GM12878 (cell line): ENCODE measurements around the gene EIF1AD. TPM values are rescaled to one million over a fixed set of nuclear protein-coding genes. Genes with fewer than 3 reads are reported as not detected.

Experiments used
- ATAC-seq: fragments of 200-7000 bp; cut with Tn5 transposase; 3 replicates; pipeline ENCODE4 v1.9.1; 2020; ENCODE audit warnings: mild to moderate bottlenecking, moderate library complexity
- BruUV-seq: library from RNA; stranded (reverse); fragments of 400-500 nt; replicated peaks from 2 replicates; lab custom pipeline; 2021; lab: Mats Ljungman, UMichigan
- CTCF ChIA-PET: fragments of 300-600 bp; sonication (Branson Sonifier 250); formaldehyde crosslinking; extraction: SDS; loops from one replicate; lab custom pipeline; 2021; ENCODE audit warnings: inconsistent platforms; lab: Yijun Ruan, JAX
- POLR2A ChIA-PET: fragments of 350-600 bp; formaldehyde crosslinking; extraction: SDS; loops from one replicate; lab custom pipeline; 2021; ENCODE audit warnings: inconsistent platforms; lab: Charles Lee
- RAD21 ChIA-PET: fragments of 300-600 bp; sonication (Branson Sonifier 250); formaldehyde crosslinking; loops from one replicate; lab custom pipeline; 2023; ENCODE audit warnings: antibody characterized with exemption; ENCODE audit not compliant: unreplicated experiment; lab: Charles Lee
- SMC1A ChIA-PET: fragments of 300-600 bp; sonication (Branson Sonifier 250); formaldehyde crosslinking; loops from one replicate; lab custom pipeline; 2023; ENCODE audit not compliant: unreplicated experiment, uncharacterized antibody; lab: Charles Lee
- DNase-seq: peaks from one replicate; pipeline ENCODE4 v3.0.0-alpha.2; 2011; ENCODE audit warnings: low read depth, low spot score
- FAIRE-seq: peaks from 3 replicates; lab custom pipeline; 2011; peaks lifted over from hg19 to GRCh38; lab: Jason Lieb, UNC
- H2AFZ ChIP-seq: 2 replicates; pipeline ENCODE4 v1.6.0; 2011; ENCODE audit warnings: low read depth, low read length, control low read depth; ENCODE audit not compliant: control insufficient read depth
- H3K27ac ChIP-seq: 2 replicates; pipeline ENCODE4 v1.5.1; 2011; ENCODE audit warnings: control low read depth; ENCODE audit not compliant: control insufficient read depth, insufficient read depth
- H3K27me3 ChIP-seq, 2 experiments: replicated peaks in 1 of 2; 2 replicates each; pipeline versions ENCODE4 v1.6.0 to v1.6.1; 2011; ENCODE audit warnings: low read length in 1 of 2; ENCODE audit not compliant: control insufficient read depth in 2 of 2, insufficient read depth in 2 of 2
- H3K36me3 ChIP-seq, 2 experiments: 2 replicates each; pipeline ENCODE4 v1.5.1; 2011; ENCODE audit warnings: low read length in 1 of 2; ENCODE audit not compliant: control insufficient read depth in 2 of 2, insufficient read depth in 2 of 2
- H3K4me1 ChIP-seq: 2 replicates; pipeline ENCODE4 v1.6.1; 2011; ENCODE audit warnings: mild to moderate bottlenecking, low read length, moderate library complexity, mixed read lengths; ENCODE audit not compliant: control insufficient read depth, insufficient read depth
- H3K4me2 ChIP-seq: 2 replicates; pipeline ENCODE4 v1.6.0; 2011; ENCODE audit warnings: control low read depth; ENCODE audit not compliant: control insufficient read depth, insufficient read depth
- H3K4me3 ChIP-seq: fragments of 200-600 bp; sonication (generic); 2 replicates; pipeline ENCODE4 v1.5.1; 2016
- H3K79me2 ChIP-seq: 2 replicates; pipeline ENCODE4 v1.6.0; 2011; ENCODE audit warnings: low read length; ENCODE audit not compliant: control insufficient read depth, insufficient read depth
- H3K9ac ChIP-seq: 2 replicates; pipeline ENCODE4 v1.8.0; 2011; ENCODE audit warnings: low read length, control low read depth, mixed read lengths; ENCODE audit not compliant: control insufficient read depth, insufficient read depth
- H3K9me3 ChIP-seq: replicated peaks from 3 replicates; pipeline ENCODE4 v1.5.1; 2011; ENCODE audit warnings: mild to moderate bottlenecking, low read length; ENCODE audit not compliant: control insufficient read depth, insufficient read depth
- H4K20me1 ChIP-seq: 2 replicates; pipeline ENCODE4 v1.6.0; 2011; ENCODE audit not compliant: control insufficient read depth, insufficient read depth
- EED ChIP-seq: sonication (generic); IDR thresholded peaks from 2 replicates; pipeline ENCODE4 v1.6.1; 2016; ENCODE audit warnings: antibody characterized with exemption, low read depth
- ELK1 ChIP-seq: IDR thresholded peaks from 2 replicates; pipeline ENCODE4 v1.6.1; 2012; ENCODE audit warnings: low read depth, low read length, improper control_type of control experiment
- GABPA ChIP-seq: IDR thresholded peaks from 2 replicates; pipeline ENCODE4 v1.6.1; 2014; ENCODE audit warnings: antibody characterized with exemption, low read depth, mild to moderate bottlenecking, inconsistent platforms
- JUND ChIP-seq: IDR thresholded peaks from 2 replicates; pipeline ENCODE4 v1.6.1; 2012; ENCODE audit warnings: low read depth, mild to moderate bottlenecking, low read length, improper control_type of control experiment, moderate library complexity
- KLF5 ChIP-seq: fragments of 450-650 bp; IDR thresholded peaks from 2 replicates; pipeline ENCODE4 v1.6.1; 2014; ENCODE audit warnings: mild to moderate bottlenecking; ENCODE audit not compliant: partially characterized antibody
- MTA2 ChIP-seq: fragments of 450-650 bp; IDR thresholded peaks from 2 replicates; pipeline ENCODE4 v1.6.1; 2016; ENCODE audit warnings: low read depth, mild to moderate bottlenecking, moderate library complexity
- MTA3 ChIP-seq: IDR thresholded peaks from 2 replicates; pipeline ENCODE4 v1.6.1; 2012; ENCODE audit warnings: low read length, inconsistent platforms, borderline replicate concordance
- NBN ChIP-seq: fragments of 450-650 bp; IDR thresholded peaks from 2 replicates; pipeline ENCODE4 v1.6.1; 2016
- NR2C2 ChIP-seq: IDR thresholded peaks from 2 replicates; pipeline ENCODE4 v1.6.1; 2011; ENCODE audit warnings: borderline replicate concordance, low read depth; ENCODE audit not compliant: control insufficient read depth, insufficient read length
- POU2F2 ChIP-seq: IDR thresholded peaks from 3 replicates; pipeline ENCODE4 v1.6.1; 2011; ENCODE audit warnings: low read depth, mild to moderate bottlenecking, low read length, borderline replicate concordance
- SMAD5 ChIP-seq: IDR thresholded peaks from 2 replicates; pipeline ENCODE4 v1.6.1; 2016; ENCODE audit warnings: antibody characterized with exemption, low read depth
- SREBF2 ChIP-seq: IDR thresholded peaks from 2 replicates; pipeline ENCODE4 v1.6.1; 2012; ENCODE audit warnings: mild to moderate bottlenecking, low read length
- SUPT20H ChIP-seq: IDR thresholded peaks from 2 replicates; pipeline ENCODE4 v1.6.1; 2011; ENCODE audit warnings: low read depth, mild to moderate bottlenecking, low read length, moderate library complexity, borderline replicate concordance; ENCODE audit not compliant: control insufficient read depth
- TCF12 ChIP-seq: IDR thresholded peaks from 2 replicates; pipeline ENCODE4 v1.6.1; 2011; ENCODE audit warnings: low read depth, mild to moderate bottlenecking, low read length
- WGBS: methylation state at CpG from one replicate; pipeline ENCODE4 v1.1.6; 2016; ENCODE audit warnings: low lambda C conversion rate; ENCODE audit not compliant: insufficient replicate concordance, insufficient coverage; ENCODE audit errors: missing lambda C conversion rate; 5-methylcytosine and 5-hydroxymethylcytosine counted together
- in situ Hi-C: fragments of 300-500 bp; cut with MboI; formaldehyde crosslinking; loops from 9 replicates; pipeline ENCODE4 v1.14.3; 2018; ENCODE audit warnings: mixed read lengths
- intact Hi-C: fragments of 100-400 bp; cut with micrococcal nuclease; formaldehyde crosslinking; loops from one replicate; pipeline ENCODE4 v1.14.2; 2022; ENCODE audit not compliant: unreplicated experiment
- polyA plus RNA-seq, 11 experiments: library from polyadenylated mRNA; depleted of rRNA in 4 of 11; unstranded in 6 of 11; stranded (reverse) in 5 of 11; fragments of >200 nt; fragmentation: Nextera tagmentation in 4 of 11; fragmentation: Illumina TruSeq in 1 of 11; extraction: Ambion mirVana in 4 of 11; extraction: Trizol in 1 of 11; gene quantifications; 1 replicate in 1 of 11; 2 replicates in 10 of 11; pipeline versions ENCODE4 v1.2.1 to v1.2.3, GENCODE V29; 2011 to 2016; ENCODE audit warnings: inconsistent platforms in 2 of 11, missing spikeins in 2 of 11, low read depth in 1 of 11
- total RNA-seq, 4 experiments: library from RNA; depleted of rRNA in 3 of 4; stranded (reverse); fragments of >200 nt in 3 of 4; fragmentation: Illumina TruSeq in 1 of 4; extraction: Trizol in 1 of 4; gene quantifications; 2 replicates each; pipeline versions ENCODE4 v1.2.1 to v1.2.3, GENCODE V29; 2013 to 2021
- TF ChIP-seq, protein P1 (sequence below): fragments of 150-350 bp; IDR thresholded peaks from 2 replicates; pipeline ENCODE4 v1.6.1; 2014; ENCODE audit warnings: mild to moderate bottlenecking, low read depth, low read length
- TF ChIP-seq, protein P2 (sequence below): fragments of 450-650 bp; IDR thresholded peaks from 2 replicates; pipeline ENCODE4 v1.6.1; 2016; ENCODE audit warnings: mild to moderate bottlenecking, moderate library complexity, borderline replicate concordance

EIF1AD gene
- total and polyA plus RNA-seq, 10 of the 15 experiments (the other 5 are each of a cell fraction or from before 2014, with no cell fraction given) = 31.6 to 56.8 (median 39.5) TPM

DNA sequence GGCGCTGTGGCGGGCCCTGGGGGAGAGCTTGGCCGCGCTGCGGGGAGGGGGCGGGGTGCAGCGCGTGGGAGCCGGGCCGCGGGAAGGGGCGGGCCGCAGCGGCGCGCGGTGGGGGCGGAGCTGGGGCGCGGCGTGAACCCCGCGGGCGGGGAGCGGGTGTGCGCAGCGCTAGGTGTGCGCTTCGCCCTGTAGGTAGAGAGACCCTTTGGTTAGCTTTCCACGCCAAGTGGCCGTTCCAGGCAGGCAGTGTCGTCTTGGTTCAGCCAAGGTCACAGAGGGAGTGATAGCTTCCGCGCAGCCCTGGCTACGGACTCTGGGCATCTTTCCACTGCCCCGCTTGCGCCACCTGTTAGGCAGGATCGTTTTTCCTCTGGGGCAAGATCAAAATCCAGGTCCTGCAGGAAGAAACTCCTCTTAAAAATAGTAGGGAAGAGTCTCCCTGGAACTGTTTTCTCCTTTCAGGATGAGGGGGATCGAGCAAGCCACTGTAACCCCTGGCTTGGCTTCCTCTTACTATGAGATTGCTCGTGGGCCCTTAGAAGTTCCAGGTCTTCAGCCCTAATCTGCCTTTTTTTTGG is 780 bp upstream of the EIF1AD start:
- RAD21 ChIA-PET = interaction anchor here (0.7 to 1.5 kb wide), 8 partner anchors 42 to 143 kb away, joined by 3 to 13 read pairs (median 4); partner anchors contain the start of genes CCDC85B and MUS81
- H3K9me3 ChIP-seq = no peaks in the 10 kb centered on the region
- peaks cover 33% of the 10 kb centered on the region for H3K79me2 ChIP-seq
- DNase-seq = no peak
- peak overlapping the region; percentile 87 for H3K9ac ChIP-seq
- peak overlapping the region; percentile 84 for H3K4me2 ChIP-seq
- H3K4me1 ChIP-seq = peaks cover 11% of the 10 kb centered on the region
- POLR2A ChIA-PET = interaction anchor here (0.6 to 1.9 kb wide), 8 partner anchors 45 to 144 kb away, joined by 3 to 22 read pairs (median 6); partner anchors contain the start of genes CCDC85B, FIBP and SF3B2
- H3K36me3 ChIP-seq = peaks cover 17 to 23% of the 10 kb centered on the region in 2 experiments
- peak overlapping the region; percentile 93 for H3K4me3 ChIP-seq
- H4K20me1 ChIP-seq = no peaks in the 10 kb centered on the region
- ATAC-seq = peak; percentile 85
- H3K27me3 ChIP-seq = no peaks in the 10 kb centered on the region
- 0% methylated on average over 14 of the region's 40 CpGs for WGBS
- H2AFZ ChIP-seq = peak overlapping the region; percentile 75
- in situ Hi-C loops = no loop called here
- intact Hi-C loops = loop anchor here (1.0 kb wide), 2 partner anchors 41 to 144 kb away; partner anchors contain the start of genes CFL1 and SART1
- SMC1A ChIA-PET = interaction anchor here (1.0 to 1.2 kb wide), 2 partner anchors 66 to 143 kb away, joined by 3 to 4 read pairs; partner anchors contain the start of gene MUS81
- CTCF ChIA-PET = interaction anchor here (0.7 to 1.5 kb wide), 7 partner anchors 20 to 326 kb away, joined by 3 to 14 read pairs (median 3); partner anchors contain the start of gene CCDC85B
- peak overlapping the region; percentile 93 for H3K27ac ChIP-seq
- FAIRE-seq = no peak
- no TSS peak for BruUV-seq
- TF ChIP-seq GABPA = no peak
- no peak for TF ChIP-seq NBN
- TF ChIP-seq, protein P1, sequence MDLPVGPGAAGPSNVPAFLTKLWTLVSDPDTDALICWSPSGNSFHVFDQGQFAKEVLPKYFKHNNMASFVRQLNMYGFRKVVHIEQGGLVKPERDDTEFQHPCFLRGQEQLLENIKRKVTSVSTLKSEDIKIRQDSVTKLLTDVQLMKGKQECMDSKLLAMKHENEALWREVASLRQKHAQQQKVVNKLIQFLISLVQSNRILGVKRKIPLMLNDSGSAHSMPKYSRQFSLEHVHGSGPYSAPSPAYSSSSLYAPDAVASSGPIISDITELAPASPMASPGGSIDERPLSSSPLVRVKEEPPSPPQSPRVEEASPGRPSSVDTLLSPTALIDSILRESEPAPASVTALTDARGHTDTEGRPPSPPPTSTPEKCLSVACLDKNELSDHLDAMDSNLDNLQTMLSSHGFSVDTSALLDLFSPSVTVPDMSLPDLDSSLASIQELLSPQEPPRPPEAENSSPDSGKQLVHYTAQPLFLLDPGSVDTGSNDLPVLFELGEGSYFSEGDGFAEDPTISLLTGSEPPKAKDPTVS = no peak
- no peak for TF ChIP-seq JUND
- TF ChIP-seq NR2C2 = no peak
- TF ChIP-seq SREBF2 = no peak
- TF ChIP-seq POU2F2 = no peak
- no peak for TF ChIP-seq MTA2
- TF ChIP-seq ELK1 = no peak
- no peak for TF ChIP-seq TCF12
- no peak for TF ChIP-seq EED
- TF ChIP-seq MTA3 = no peak
- TF ChIP-seq SMAD5 = no peak
- TF ChIP-seq KLF5 = no peak
- no peak for TF ChIP-seq SUPT20H
- TF ChIP-seq, protein P2, sequence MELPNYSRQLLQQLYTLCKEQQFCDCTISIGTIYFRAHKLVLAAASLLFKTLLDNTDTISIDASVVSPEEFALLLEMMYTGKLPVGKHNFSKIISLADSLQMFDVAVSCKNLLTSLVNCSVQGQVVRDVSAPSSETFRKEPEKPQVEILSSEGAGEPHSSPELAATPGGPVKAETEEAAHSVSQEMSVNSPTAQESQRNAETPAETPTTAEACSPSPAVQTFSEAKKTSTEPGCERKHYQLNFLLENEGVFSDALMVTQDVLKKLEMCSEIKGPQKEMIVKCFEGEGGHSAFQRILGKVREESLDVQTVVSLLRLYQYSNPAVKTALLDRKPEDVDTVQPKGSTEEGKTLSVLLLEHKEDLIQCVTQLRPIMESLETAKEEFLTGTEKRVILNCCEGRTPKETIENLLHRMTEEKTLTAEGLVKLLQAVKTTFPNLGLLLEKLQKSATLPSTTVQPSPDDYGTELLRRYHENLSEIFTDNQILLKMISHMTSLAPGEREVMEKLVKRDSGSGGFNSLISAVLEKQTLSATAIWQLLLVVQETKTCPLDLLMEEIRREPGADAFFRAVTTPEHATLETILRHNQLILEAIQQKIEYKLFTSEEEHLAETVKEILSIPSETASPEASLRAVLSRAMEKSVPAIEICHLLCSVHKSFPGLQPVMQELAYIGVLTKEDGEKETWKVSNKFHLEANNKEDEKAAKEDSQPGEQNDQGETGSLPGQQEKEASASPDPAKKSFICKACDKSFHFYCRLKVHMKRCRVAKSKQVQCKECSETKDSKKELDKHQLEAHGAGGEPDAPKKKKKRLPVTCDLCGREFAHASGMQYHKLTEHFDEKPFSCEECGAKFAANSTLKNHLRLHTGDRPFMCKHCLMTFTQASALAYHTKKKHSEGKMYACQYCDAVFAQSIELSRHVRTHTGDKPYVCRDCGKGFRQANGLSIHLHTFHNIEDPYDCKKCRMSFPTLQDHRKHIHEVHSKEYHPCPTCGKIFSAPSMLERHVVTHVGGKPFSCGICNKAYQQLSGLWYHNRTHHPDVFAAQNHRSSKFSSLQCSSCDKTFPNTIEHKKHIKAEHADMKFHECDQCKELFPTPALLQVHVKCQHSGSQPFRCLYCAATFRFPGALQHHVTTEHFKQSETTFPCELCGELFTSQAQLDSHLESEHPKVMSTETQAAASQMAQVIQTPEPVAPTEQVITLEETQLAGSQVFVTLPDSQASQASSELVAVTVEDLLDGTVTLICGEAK = no peak
